ENCODE measurements around the gene SBDS.
"Not testable (repeated sequence)": the region's sequence is repeated elsewhere in the genome, so short reads cannot be mapped to it uniquely, and the experiment has no call there.

SBDS gene

GRCh38 chr7:67008260-67008659 is 12.9 kb upstream of the SBDS start:
- H3K9me3 ChIP-seq (ENCODE audit: control insufficient read depth, insufficient read depth, low read depth, low read length): no peaks in the 10 kb centered on the region
- ChIA-PET POLR2A (no interaction called here), CTCF (no interaction called here)
- no peak for TF ChIP-seq ZNF423 (tag by site-specific recombination; IDR thresholded peaks at IDR 0.05)
- TF ChIP-seq ZNF621 (tag by site-specific recombination; IDR thresholded peaks at IDR 0.05): no peak
- TF ChIP-seq ZFHX2 (tag by site-specific recombination; conservative IDR thresholded peaks at IDR 0.05): no peak
- no peak for TF ChIP-seq EGR2 (tag by site-specific recombination; IDR thresholded peaks at IDR 0.05; ENCODE audit: low read depth)
- H3K27ac ChIP-seq (ENCODE audit: extremely low read depth, low read depth, low read length): no peak overlapping the region
- no peak overlapping the region for H3K4me3 ChIP-seq (ENCODE audit: low read depth, low read length)
- peaks cover 15 to 26% of the 10 kb centered on the region in 2 experiments; a peak in 2 of 3 replicates for H3K36me3 ChIP-seq (ENCODE audit: control insufficient read depth in 2 of 2, insufficient read depth in 1 of 2, low read length in 2 of 2)
- H3K4me1 ChIP-seq (ENCODE audit: control insufficient read depth, insufficient read depth, low read length): no peaks in the 10 kb centered on the region

GRCh38 chr7:67006965-67007364 is 11.6 kb upstream of the SBDS start:
- ChIA-PET CTCF (interaction anchor here (0.6 kb wide), 3 partner anchors 219 to 1112 kb away, joined by 3 to 4 read pairs (median 4); no protein-coding TSS in a partner anchor), POLR2A (no interaction called here)
- peaks cover 9 to 25% of the 10 kb centered on the region in 2 experiments; a peak in 2 of 3 replicates for H3K36me3 ChIP-seq (ENCODE audit: control insufficient read depth in 2 of 2, insufficient read depth in 1 of 2, low read length in 2 of 2)
- H3K4me3 ChIP-seq (ENCODE audit: low read depth, low read length): no peak overlapping the region
- no peak overlapping the region for H3K27ac ChIP-seq (ENCODE audit: extremely low read depth, low read depth, low read length)
- H3K4me1 ChIP-seq (ENCODE audit: control insufficient read depth, insufficient read depth, low read length): no peaks in the 10 kb centered on the region
- no peaks in the 10 kb centered on the region for H3K9me3 ChIP-seq (ENCODE audit: control insufficient read depth, insufficient read depth, low read depth, low read length)
- TF ChIP-seq ZNF23 (tag by site-specific recombination; IDR thresholded peaks at IDR 0.05; ENCODE audit: borderline replicate concordance) (no peak), ZNF184 (tag by site-specific recombination; IDR thresholded peaks at IDR 0.05) (no peak), ZSCAN5A (tag by site-specific recombination; IDR thresholded peaks at IDR 0.05) (no peak), ZNF2 (tag by site-specific recombination; IDR thresholded peaks at IDR 0.05) (no peak), ZEB2 (tag by site-specific recombination; IDR thresholded peaks at IDR 0.05) (no peak), ZNF747 (tag by site-specific recombination; IDR thresholded peaks at IDR 0.05) (no peak), ZNF19 (tag by site-specific recombination; IDR thresholded peaks at IDR 0.05; ENCODE audit: low read depth) (no peak), PBX3 (CRISPR knock-in tag; IDR thresholded peaks at IDR 0.05) (no peak), ZFP69B (tag by site-specific recombination; IDR thresholded peaks at IDR 0.05) (no peak), PRDM6 (tag by site-specific recombination; IDR thresholded peaks at IDR 0.05) (no peak), ZSCAN30 (tag by site-specific recombination; IDR thresholded peaks at IDR 0.05) (no peak), ZNF292 (tag by site-specific recombination; IDR thresholded peaks at IDR 0.05; ENCODE audit: borderline replicate concordance, low read depth) (no peak), GLI2 (tag by site-specific recombination; IDR thresholded peaks at IDR 0.05; ENCODE audit: borderline replicate concordance, low read depth) (no peak), SCRT1 (tag by site-specific recombination; IDR thresholded peaks at IDR 0.05; ENCODE audit: borderline replicate concordance) (no peak), BCL6B (tag by site-specific recombination; IDR thresholded peaks at IDR 0.05) (no peak)

- H3K9me3 ChIP-seq (ENCODE audit: control insufficient read depth, insufficient read depth, low read depth, low read length); POLR2A ChIA-PET; H3K27ac ChIP-seq (ENCODE audit: extremely low read depth, low read depth, low read length); H3K4me3 ChIP-seq (ENCODE audit: low read depth, low read length); H3K4me1 ChIP-seq (ENCODE audit: control insufficient read depth, insufficient read depth, low read length); CTCF ChIA-PET: not testable (repeated sequence)
- peaks cover 0 to 19% of the 10 kb centered on the region in 2 experiments; a peak in 2 of 3 replicates for H3K36me3 ChIP-seq (ENCODE audit: control insufficient read depth in 2 of 2, insufficient read depth in 1 of 2, low read length in 2 of 2)
These were observed 8.8 kb upstream of the SBDS start for GRCh38 chr7:67004145-67004544.

Measured in HEK293 (cell line).